ENCODE measurements around the gene ACSM3.

Gene ACSM3

GRCh38 chr16:20806168-20807050, 42.6 kb downstream of the ACSM3 start, which contains the start of the genes ERI2 and REXO5:
ERI2 (minus strand) TSS chr16:20806472; CDS start chr16:20806430, 42 bp downstream.
REXO5 (plus strand) TSS chr16:20806527; CDS start chr16:20806954, 427 bp downstream.
- DNase-seq (ENCODE audit: low spot score), result peak; percentile 82

GRCh38 chr16:20807862-20808261, 44.0 kb downstream of the ACSM3 start:
- DNase-seq (ENCODE audit: low spot score), result no peak

GRCh38 chr16:20811889-20812439, 48.1 kb downstream of the ACSM3 start:
- DNase-seq (ENCODE audit: low spot score), result no peak

- no peak for DNase-seq (ENCODE audit: low spot score)
Measured at GRCh38 chr16:20812510-20812909, 48.7 kb downstream of the ACSM3 start.

GRCh38 chr16:20814784-20815183, 51.0 kb downstream of the ACSM3 start:
- DNase-seq (ENCODE audit: low spot score), result no peak

- no peak for DNase-seq (ENCODE audit: low spot score)
Measured at GRCh38 chr16:20818929-20819585, 55.2 kb downstream of the ACSM3 start.

GRCh38 chr16:20821682-20822081, 57.9 kb downstream of the ACSM3 start:
- DNase-seq (ENCODE audit: low spot score), result no peak

- DNase-seq (ENCODE audit: low spot score), result no peak
Measured at GRCh38 chr16:20822521-20823325, 58.9 kb downstream of the ACSM3 start.

- DNase-seq (ENCODE audit: low spot score), result no peak
Measured at GRCh38 chr16:20826039-20826566, 62.3 kb downstream of the ACSM3 start.

- DNase-seq (ENCODE audit: low spot score), result no peak
Measured at GRCh38 chr16:20829536-20829935, 65.7 kb downstream of the ACSM3 start.

GRCh38 chr16:20830372-20830771, 66.6 kb downstream of the ACSM3 start:
- DNase-seq (ENCODE audit: low spot score), result no peak

- no peak for DNase-seq (ENCODE audit: low spot score)
Measured at GRCh38 chr16:20833086-20833485, 69.3 kb downstream of the ACSM3 start.

GRCh38 chr16:20838240-20838639, 74.4 kb downstream of the ACSM3 start:
- no peak for DNase-seq (ENCODE audit: low spot score)

- no peak for DNase-seq (ENCODE audit: low spot score)
Measured at GRCh38 chr16:20839504-20839903, 75.7 kb downstream of the ACSM3 start.

GRCh38 chr16:20844054-20844453, 80.2 kb downstream of the ACSM3 start:
- no peak for DNase-seq (ENCODE audit: low spot score)

GRCh38 chr16:20844588-20844987, 80.8 kb downstream of the ACSM3 start:
- no peak for DNase-seq (ENCODE audit: low spot score)

- no peak for DNase-seq (ENCODE audit: low spot score)
Measured at GRCh38 chr16:20846030-20846429, 82.2 kb downstream of the ACSM3 start.

- DNase-seq (ENCODE audit: low spot score), result no peak
Measured at GRCh38 chr16:20846551-20846950, 82.7 kb downstream of the ACSM3 start.

All from NAMALWA (cell line).